A673 (cell line): ENCODE data around the gene GNGT2. TPM values are rescaled to one million over a fixed set of nuclear protein-coding genes. Genes with fewer than 3 reads are reported as not detected.

Experiments used
- BruUV-seq: library from RNA; stranded (reverse); fragments of 400-500 nt; replicated peaks from 2 replicates; lab custom pipeline; 2021; lab: Mats Ljungman, UMichigan
- CTCF ChIA-PET: fragments of 300-600 bp; sonication (Branson Sonifier 250); formaldehyde crosslinking; loops from one replicate; lab custom pipeline; 2022; ENCODE audit warnings: antibody characterized with exemption; lab: Charles Lee
- POLR2A ChIA-PET: fragments of 300-600 bp; sonication (Branson Sonifier 250); formaldehyde crosslinking; loops from one replicate; lab custom pipeline; 2022; ENCODE audit warnings: antibody characterized with exemption; ENCODE audit not compliant: low non-redundant PET; lab: Charles Lee
- DNase-seq: peaks from one replicate; pipeline ENCODE4 v3.0.0-alpha.2; 2015; ENCODE audit warnings: low spot score
- H3K27ac ChIP-seq: fragments of 200-600 bp; sonication (generic); 2 replicates; pipeline ENCODE4 v1.5.1; 2016; ENCODE audit warnings: mixed run types, low read depth, mild to moderate bottlenecking, mixed read lengths, antibody characterized with exemption, low read length; ENCODE audit not compliant: poor library complexity, severe bottlenecking
- H3K27me3 ChIP-seq: fragments of 200-600 bp; sonication (generic); replicated peaks from 2 replicates; pipeline ENCODE4 v1.6.1; 2017; ENCODE audit warnings: mixed run types, low read depth, mild to moderate bottlenecking, mixed read lengths, antibody characterized with exemption, low read length; ENCODE audit not compliant: insufficient read depth, poor library complexity
- H3K36me3 ChIP-seq: fragments of 200-600 bp; sonication (generic); 2 replicates; pipeline ENCODE4 v1.6.1; 2016; ENCODE audit warnings: mixed run types, mild to moderate bottlenecking, mixed read lengths, antibody characterized with exemption, low read length; ENCODE audit not compliant: insufficient read depth, poor library complexity, severe bottlenecking
- H3K4me1 ChIP-seq: fragments of 200-600 bp; sonication (generic); 2 replicates; pipeline ENCODE4 v1.6.1; 2017; ENCODE audit warnings: mixed run types, mild to moderate bottlenecking, mixed read lengths, antibody characterized with exemption, low read length; ENCODE audit not compliant: insufficient read depth, poor library complexity, severe bottlenecking
- H3K4me3 ChIP-seq: fragments of 200-600 bp; sonication (generic); 2 replicates; pipeline ENCODE4 v1.5.1; 2016; ENCODE audit warnings: low read depth, mixed run types, mild to moderate bottlenecking, mixed read lengths, low read length; ENCODE audit not compliant: poor library complexity, severe bottlenecking
- H3K9me3 ChIP-seq: fragments of 200-600 bp; sonication (generic); 2 replicates; pipeline ENCODE4 v1.6.1; 2016; ENCODE audit warnings: mixed run types, low read depth, mild to moderate bottlenecking, mixed read lengths, antibody characterized with exemption, low read length; ENCODE audit not compliant: poor library complexity, severe bottlenecking
- EZH2 ChIP-seq: fragments of 200-600 bp; sonication (generic); IDR thresholded peaks from 2 replicates; pipeline ENCODE4 v1.6.1; 2017; ENCODE audit warnings: borderline replicate concordance, low read depth, mild to moderate bottlenecking, mixed read lengths, antibody characterized with exemption, low read length; ENCODE audit not compliant: poor library complexity, severe bottlenecking
- intact Hi-C: fragments of 100-400 bp; cut with micrococcal nuclease; formaldehyde crosslinking; loops from one replicate; pipeline ENCODE4 v1.10.0; 2022; ENCODE audit not compliant: unreplicated experiment
- total RNA-seq: library from RNA; stranded (reverse); gene quantifications from 2 replicates; pipeline ENCODE4 v1.2.3, GENCODE V29; 2021
- TF ChIP-seq, protein P1 (sequence below): fragments of 300-800, 200-600 bp; sonication (generic); conservative IDR thresholded peaks from 2 replicates; pipeline ENCODE4 v1.5.1; 2017; ENCODE audit warnings: low read depth, mild to moderate bottlenecking, antibody characterized with exemption, low read length, moderate library complexity, mixed read lengths

The GNGT2 gene
- total RNA-seq, 1 experiment from 2014 or later: 9.6 TPM

DNA sequence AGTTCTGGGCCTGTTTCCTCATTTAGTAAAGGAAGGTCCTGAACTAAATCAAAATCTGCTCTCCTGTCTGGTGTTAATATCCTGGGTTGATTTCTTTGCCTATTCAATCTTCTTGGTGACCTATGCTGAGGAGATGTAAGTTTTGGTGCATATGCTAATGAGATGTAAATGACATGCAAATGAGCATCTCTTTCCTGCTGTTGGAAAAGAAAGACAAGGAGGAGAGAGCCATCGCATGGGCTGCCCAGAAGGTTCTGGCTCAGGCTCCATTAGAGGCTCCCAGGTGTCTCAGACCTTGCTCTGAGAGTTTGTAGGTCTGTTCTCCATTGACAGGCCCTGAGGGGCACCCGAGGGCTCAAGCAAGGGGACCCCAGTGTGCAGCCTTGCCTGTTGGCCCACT, 3.5 kb upstream of the GNGT2 start:
- POLR2A ChIA-PET: interaction anchor here (0.6 kb wide), 1 partner anchor 544 kb away, joined by 3 read pairs; no protein-coding TSS in a partner anchor
- CTCF ChIA-PET: no interaction called here
- TF ChIP-seq, protein P1, sequence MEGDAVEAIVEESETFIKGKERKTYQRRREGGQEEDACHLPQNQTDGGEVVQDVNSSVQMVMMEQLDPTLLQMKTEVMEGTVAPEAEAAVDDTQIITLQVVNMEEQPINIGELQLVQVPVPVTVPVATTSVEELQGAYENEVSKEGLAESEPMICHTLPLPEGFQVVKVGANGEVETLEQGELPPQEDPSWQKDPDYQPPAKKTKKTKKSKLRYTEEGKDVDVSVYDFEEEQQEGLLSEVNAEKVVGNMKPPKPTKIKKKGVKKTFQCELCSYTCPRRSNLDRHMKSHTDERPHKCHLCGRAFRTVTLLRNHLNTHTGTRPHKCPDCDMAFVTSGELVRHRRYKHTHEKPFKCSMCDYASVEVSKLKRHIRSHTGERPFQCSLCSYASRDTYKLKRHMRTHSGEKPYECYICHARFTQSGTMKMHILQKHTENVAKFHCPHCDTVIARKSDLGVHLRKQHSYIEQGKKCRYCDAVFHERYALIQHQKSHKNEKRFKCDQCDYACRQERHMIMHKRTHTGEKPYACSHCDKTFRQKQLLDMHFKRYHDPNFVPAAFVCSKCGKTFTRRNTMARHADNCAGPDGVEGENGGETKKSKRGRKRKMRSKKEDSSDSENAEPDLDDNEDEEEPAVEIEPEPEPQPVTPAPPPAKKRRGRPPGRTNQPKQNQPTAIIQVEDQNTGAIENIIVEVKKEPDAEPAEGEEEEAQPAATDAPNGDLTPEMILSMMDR: no peak
- TF ChIP-seq EZH2: no peak
- DNase-seq: no peak
- no peak overlapping the region for H3K27ac ChIP-seq
- H3K4me1 ChIP-seq: peaks cover 21% of the 10 kb centered on the region
- no TSS peak for BruUV-seq
- peaks cover 5% of the 10 kb centered on the region for H3K36me3 ChIP-seq
- H3K4me3 ChIP-seq: no peak overlapping the region
- no peaks in the 10 kb centered on the region for H3K9me3 ChIP-seq
- intact Hi-C loops: no loop called here
- no peaks in the 10 kb centered on the region for H3K27me3 ChIP-seq

DNA sequence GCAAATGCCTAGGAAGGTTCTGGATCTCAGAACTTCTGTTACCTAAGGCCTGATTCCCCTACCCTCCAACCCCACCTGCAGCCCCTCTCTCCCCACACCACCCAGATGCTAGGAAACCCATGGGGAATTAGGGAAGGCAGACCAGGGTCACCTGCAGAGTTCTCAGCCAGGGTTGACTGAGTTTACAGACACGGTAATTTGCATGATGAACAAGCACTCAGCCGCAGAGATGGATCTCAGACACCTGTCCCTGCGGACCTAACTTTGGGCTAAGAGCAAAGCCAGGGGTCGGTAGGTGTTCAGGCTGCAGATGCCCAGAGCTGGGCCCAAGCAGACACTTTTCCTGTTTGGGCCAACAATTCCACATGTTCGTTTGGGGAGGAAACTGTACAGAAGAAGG, 3.0 kb upstream of the GNGT2 start:
- Histone ChIP-seq H3K27me3 (no peaks in the 10 kb centered on the region), H3K9me3 (no peaks in the 10 kb centered on the region), H3K36me3 (peaks cover 5% of the 10 kb centered on the region), H3K4me3 (no peak overlapping the region), H3K27ac (no peak overlapping the region), H3K4me1 (peaks cover 23% of the 10 kb centered on the region)
- ChIA-PET POLR2A (no interaction called here), CTCF (no interaction called here)
- no peak for TF ChIP-seq EZH2
- TF ChIP-seq, protein P1: no peak
- DNase-seq: no peak
- intact Hi-C loops: no loop called here
- BruUV-seq: no TSS peak

DNA sequence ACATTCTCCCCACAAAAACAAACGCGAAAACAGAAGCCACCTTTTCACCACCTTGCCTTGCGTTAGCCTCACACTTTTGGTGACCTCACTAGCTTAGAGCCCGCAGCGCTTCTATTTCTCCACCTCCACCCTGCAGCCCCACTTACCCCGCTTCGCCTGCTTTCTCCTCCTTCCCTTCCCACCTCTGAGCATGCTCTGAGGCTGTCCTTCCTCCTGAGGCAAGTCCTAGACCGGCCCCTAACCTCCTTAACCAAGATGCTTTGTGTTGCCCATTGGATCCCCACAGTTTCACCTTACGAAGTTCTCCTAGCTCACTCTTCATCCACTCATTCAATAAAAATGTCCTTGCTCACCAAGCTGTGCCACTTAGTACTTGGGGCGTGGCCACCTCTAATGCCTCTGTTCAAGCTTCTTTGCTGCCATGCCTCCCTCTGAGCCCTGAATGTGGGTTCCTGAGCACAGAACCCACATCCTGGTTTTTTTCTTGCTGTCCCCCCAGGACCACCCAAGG, 1.3 kb downstream of the GNGT2 start:
- Histone ChIP-seq H3K27ac (peak overlapping the region; percentile 76), H3K9me3 (no peaks in the 10 kb centered on the region), H3K36me3 (no peaks in the 10 kb centered on the region), H3K4me1 (peaks cover 27% of the 10 kb centered on the region), H3K4me3 (no peak overlapping the region), H3K27me3 (no peaks in the 10 kb centered on the region)
- CTCF ChIA-PET: no interaction called here
- no TSS peak for BruUV-seq
- no peak for TF ChIP-seq EZH2
- TF ChIP-seq, protein P1: no peak
- intact Hi-C loops: no loop called here
- no peak for DNase-seq
- POLR2A ChIA-PET: interaction anchor here (0.5 kb wide), 1 partner anchor 30 kb away, joined by 3 read pairs; no protein-coding TSS in a partner anchor
